Measurements from ENCODE around the gene ARIH1.

The ARIH1 gene

GRCh38 chr15:72487070-72487797, 13.1 kb downstream of the ARIH1 start:
- DNase-seq (ENCODE audit: low spot score) = no peak

GRCh38 chr15:72488558-72488957, 14.4 kb downstream of the ARIH1 start:
- DNase-seq (ENCODE audit: low spot score) = no peak

GRCh38 chr15:72489943-72490554, 15.9 kb downstream of the ARIH1 start:
- no peak for DNase-seq (ENCODE audit: low spot score)

GRCh38 chr15:72491768-72492167, 17.6 kb downstream of the ARIH1 start:
- no peak for DNase-seq (ENCODE audit: low spot score)

- no peak for DNase-seq (ENCODE audit: low spot score)
These were observed 18.6 kb downstream of the ARIH1 start for GRCh38 chr15:72492733-72493132.

- DNase-seq (ENCODE audit: low spot score) = no peak
These were observed 19.1 kb downstream of the ARIH1 start for GRCh38 chr15:72493220-72493619.

GRCh38 chr15:72495007-72495406, 20.9 kb downstream of the ARIH1 start:
- DNase-seq (ENCODE audit: low spot score) = no peak

GRCh38 chr15:72496783-72497182, 22.7 kb downstream of the ARIH1 start:
- DNase-seq (ENCODE audit: low spot score) = no peak

- DNase-seq (ENCODE audit: low spot score) = no peak
These were observed 23.3 kb downstream of the ARIH1 start for GRCh38 chr15:72497402-72497801.

GRCh38 chr15:72502220-72502809, 28.2 kb downstream of the ARIH1 start:
- no peak for DNase-seq (ENCODE audit: low spot score)

- DNase-seq (ENCODE audit: low spot score) = no peak
These were observed 29.0 kb downstream of the ARIH1 start for GRCh38 chr15:72503147-72503546.

GRCh38 chr15:72507402-72508092, 33.4 kb downstream of the ARIH1 start:
- DNase-seq (ENCODE audit: low spot score) = no peak

- DNase-seq (ENCODE audit: low spot score) = no peak
These were observed 35.4 kb downstream of the ARIH1 start for GRCh38 chr15:72509484-72509883.

GRCh38 chr15:72511536-72511935, 37.4 kb downstream of the ARIH1 start:
- DNase-seq (ENCODE audit: low spot score) = no peak

GRCh38 chr15:72515591-72516389, 41.7 kb downstream of the ARIH1 start:
- no peak for DNase-seq (ENCODE audit: low spot score)

GRCh38 chr15:72516777-72517176, 42.6 kb downstream of the ARIH1 start:
- no peak for DNase-seq (ENCODE audit: low spot score)

GRCh38 chr15:72521682-72522081, 47.6 kb downstream of the ARIH1 start:
- DNase-seq (ENCODE audit: low spot score) = no peak

GRCh38 chr15:72532991-72533601, 59.0 kb downstream of the ARIH1 start:
- peak; percentile 42 for DNase-seq (ENCODE audit: low spot score)

GRCh38 chr15:72534523-72534922, 60.4 kb downstream of the ARIH1 start:
- DNase-seq (ENCODE audit: low spot score) = no peak

- DNase-seq (ENCODE audit: low spot score) = no peak
These were observed 61.8 kb downstream of the ARIH1 start for GRCh38 chr15:72535911-72536310.

GRCh38 chr15:72536506-72536905, 62.4 kb downstream of the ARIH1 start:
- DNase-seq (ENCODE audit: low spot score) = no peak

- no peak for DNase-seq (ENCODE audit: low spot score)
These were observed 64.8 kb downstream of the ARIH1 start for GRCh38 chr15:72538931-72539330.
